Brain microvascular endothelial cell (primary cell): ENCODE data around the gene DYNC1H1.

Experiments used
- DNase-seq: peaks from one replicate; pipeline ENCODE4 v3.0.0-alpha.2; 2020
- H3K27ac ChIP-seq: fragments of 250-450 bp; sonication (Bioruptor Pico); 2 replicates; pipeline ENCODE4 v1.5.1; 2020; ENCODE audit warnings: mild to moderate bottlenecking, moderate library complexity
- H3K27me3 ChIP-seq: fragments of 250-450 bp; sonication (Bioruptor Pico); replicated peaks from 2 replicates; pipeline ENCODE4 v1.5.1; 2020; ENCODE audit warnings: mild to moderate bottlenecking
- H3K36me3 ChIP-seq: fragments of 250-450 bp; sonication (Bioruptor Pico); replicated peaks from 2 replicates; pipeline ENCODE4 v1.5.1; 2020; ENCODE audit warnings: mild to moderate bottlenecking
- H3K4me3 ChIP-seq: 2 replicates; pipeline ENCODE4 v1.5.1; 2011; ENCODE audit warnings: low read depth, mild to moderate bottlenecking, control low read depth, low read length, moderate library complexity
- in situ Hi-C: cut with HindIII; loops from 2 replicates; pipeline ENCODE4 v1.10.0; 2017; ENCODE audit warnings: low sequenced_read_pairs, low pct_ligation_motif_present
- TF ChIP-seq, protein P1 (sequence below): IDR thresholded peaks from 2 replicates; pipeline ENCODE4 v1.5.1; 2011; ENCODE audit warnings: low read depth, mild to moderate bottlenecking, moderate library complexity, low read length, control low read depth, inconsistent platforms; ENCODE audit errors: missing control alignments

Gene DYNC1H1

DNA sequence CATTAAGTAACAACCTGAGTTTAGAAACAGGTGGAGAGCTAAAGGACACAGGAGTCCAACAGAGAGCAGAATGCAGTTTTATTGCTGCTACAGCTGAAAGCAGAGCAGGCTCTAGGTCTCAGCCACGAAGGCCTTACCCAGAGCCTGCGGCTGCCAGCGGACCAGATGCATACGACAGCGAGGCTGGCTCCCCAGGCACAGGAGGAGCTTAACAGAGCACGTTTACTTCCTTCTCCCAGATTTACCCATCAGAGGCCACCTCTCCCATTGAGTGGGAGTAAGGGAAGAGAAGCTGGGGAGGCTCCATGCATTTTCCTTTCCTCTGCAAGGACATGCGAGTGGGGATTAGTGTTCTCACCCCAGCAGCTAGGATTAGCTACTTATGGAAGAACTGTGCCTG is 22.6 kb downstream of the DYNC1H1 start:
- peaks cover 89% of the 10 kb centered on the region for H3K36me3 ChIP-seq
- TF ChIP-seq, protein P1, sequence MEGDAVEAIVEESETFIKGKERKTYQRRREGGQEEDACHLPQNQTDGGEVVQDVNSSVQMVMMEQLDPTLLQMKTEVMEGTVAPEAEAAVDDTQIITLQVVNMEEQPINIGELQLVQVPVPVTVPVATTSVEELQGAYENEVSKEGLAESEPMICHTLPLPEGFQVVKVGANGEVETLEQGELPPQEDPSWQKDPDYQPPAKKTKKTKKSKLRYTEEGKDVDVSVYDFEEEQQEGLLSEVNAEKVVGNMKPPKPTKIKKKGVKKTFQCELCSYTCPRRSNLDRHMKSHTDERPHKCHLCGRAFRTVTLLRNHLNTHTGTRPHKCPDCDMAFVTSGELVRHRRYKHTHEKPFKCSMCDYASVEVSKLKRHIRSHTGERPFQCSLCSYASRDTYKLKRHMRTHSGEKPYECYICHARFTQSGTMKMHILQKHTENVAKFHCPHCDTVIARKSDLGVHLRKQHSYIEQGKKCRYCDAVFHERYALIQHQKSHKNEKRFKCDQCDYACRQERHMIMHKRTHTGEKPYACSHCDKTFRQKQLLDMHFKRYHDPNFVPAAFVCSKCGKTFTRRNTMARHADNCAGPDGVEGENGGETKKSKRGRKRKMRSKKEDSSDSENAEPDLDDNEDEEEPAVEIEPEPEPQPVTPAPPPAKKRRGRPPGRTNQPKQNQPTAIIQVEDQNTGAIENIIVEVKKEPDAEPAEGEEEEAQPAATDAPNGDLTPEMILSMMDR, result no peak
- no peak overlapping the region for H3K27ac ChIP-seq
- no peaks in the 10 kb centered on the region for H3K27me3 ChIP-seq
- in situ Hi-C loops, result loop anchor here (10.0 kb wide), 1 partner anchor 48 kb away; no protein-coding TSS in a partner anchor
- no peak overlapping the region for H3K4me3 ChIP-seq
- no peak for DNase-seq

DNA sequence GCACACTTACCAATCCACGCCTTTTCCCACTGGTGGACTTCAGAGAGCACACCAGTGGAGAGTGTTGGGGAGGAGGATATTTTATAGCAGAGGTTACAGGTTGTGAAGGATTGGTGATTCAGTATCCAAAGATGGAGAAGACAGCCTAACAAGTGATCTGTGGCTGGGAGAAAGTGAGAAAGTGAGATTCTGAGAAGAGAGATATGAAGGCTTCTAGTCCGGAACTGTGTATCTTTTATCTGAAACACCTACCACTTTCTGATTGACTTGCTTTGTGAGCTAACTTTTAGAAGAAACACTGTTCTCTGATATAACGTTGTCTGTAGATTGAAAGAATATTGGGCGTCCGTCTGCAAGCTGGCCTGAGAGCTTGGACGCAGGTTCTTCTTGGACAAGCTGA is 24.0 kb downstream of the DYNC1H1 start:
- TF ChIP-seq, protein P1, result no peak
- no peak overlapping the region for H3K4me3 ChIP-seq
- in situ Hi-C loops, result loop anchor here (10.0 kb wide), 1 partner anchor 46 kb away; no protein-coding TSS in a partner anchor
- H3K27me3 ChIP-seq, result no peaks in the 10 kb centered on the region
- no peak for DNase-seq
- H3K36me3 ChIP-seq, result peaks cover 93% of the 10 kb centered on the region
- H3K27ac ChIP-seq, result no peak overlapping the region

DNA sequence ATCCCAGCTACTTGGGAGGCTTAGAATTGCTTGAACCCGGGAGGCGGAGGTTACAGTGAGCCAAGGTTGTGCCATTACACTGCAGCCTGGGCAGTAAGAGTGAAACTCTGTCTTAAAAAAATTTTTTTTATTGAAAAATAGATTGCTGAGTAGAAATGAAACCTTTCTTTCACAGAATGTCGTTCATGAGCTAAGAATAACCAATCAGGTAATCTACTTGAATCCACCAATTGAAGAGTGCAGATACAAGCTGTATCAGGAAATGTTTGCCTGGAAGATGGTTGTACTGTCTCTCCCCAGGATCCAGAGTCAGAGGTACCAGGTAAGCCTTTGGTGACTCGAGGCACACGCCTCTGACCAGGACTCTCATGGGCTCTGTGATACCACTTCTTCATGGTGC is 27.0 kb downstream of the DYNC1H1 start:
- H3K36me3 ChIP-seq, result peaks cover 96% of the 10 kb centered on the region
- in situ Hi-C loops, result no loop called here
- H3K4me3 ChIP-seq, result no peak overlapping the region
- TF ChIP-seq, protein P1, result no peak
- DNase-seq, result no peak
- no peak overlapping the region for H3K27ac ChIP-seq
- H3K27me3 ChIP-seq, result no peaks in the 10 kb centered on the region

DNA sequence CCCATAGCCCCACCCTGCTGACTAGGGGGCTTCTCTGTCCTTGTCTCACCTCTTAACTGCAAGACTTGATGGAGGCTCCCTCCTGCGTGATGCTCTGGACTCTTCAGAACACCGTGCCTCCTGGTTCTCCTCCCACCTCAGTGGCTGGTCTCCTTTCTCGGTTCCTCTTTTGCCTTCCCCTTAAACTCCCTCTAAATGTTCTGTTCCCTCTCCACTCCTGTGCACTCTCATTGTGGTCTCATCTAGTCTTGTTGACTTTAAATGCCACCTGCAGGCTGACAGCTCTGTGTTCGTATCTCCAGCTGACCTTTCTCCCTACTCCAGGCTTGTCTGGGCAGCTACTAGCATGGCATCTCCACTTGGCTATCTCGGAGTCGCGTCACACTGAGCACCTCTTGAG is 28.3 kb downstream of the DYNC1H1 start:
- Histone ChIP-seq H3K4me3 (no peak overlapping the region), H3K36me3 (peaks cover 96% of the 10 kb centered on the region), H3K27ac (no peak overlapping the region), H3K27me3 (no peaks in the 10 kb centered on the region)
- no peak for DNase-seq
- in situ Hi-C loops, result no loop called here
- TF ChIP-seq, protein P1, result no peak

DNA sequence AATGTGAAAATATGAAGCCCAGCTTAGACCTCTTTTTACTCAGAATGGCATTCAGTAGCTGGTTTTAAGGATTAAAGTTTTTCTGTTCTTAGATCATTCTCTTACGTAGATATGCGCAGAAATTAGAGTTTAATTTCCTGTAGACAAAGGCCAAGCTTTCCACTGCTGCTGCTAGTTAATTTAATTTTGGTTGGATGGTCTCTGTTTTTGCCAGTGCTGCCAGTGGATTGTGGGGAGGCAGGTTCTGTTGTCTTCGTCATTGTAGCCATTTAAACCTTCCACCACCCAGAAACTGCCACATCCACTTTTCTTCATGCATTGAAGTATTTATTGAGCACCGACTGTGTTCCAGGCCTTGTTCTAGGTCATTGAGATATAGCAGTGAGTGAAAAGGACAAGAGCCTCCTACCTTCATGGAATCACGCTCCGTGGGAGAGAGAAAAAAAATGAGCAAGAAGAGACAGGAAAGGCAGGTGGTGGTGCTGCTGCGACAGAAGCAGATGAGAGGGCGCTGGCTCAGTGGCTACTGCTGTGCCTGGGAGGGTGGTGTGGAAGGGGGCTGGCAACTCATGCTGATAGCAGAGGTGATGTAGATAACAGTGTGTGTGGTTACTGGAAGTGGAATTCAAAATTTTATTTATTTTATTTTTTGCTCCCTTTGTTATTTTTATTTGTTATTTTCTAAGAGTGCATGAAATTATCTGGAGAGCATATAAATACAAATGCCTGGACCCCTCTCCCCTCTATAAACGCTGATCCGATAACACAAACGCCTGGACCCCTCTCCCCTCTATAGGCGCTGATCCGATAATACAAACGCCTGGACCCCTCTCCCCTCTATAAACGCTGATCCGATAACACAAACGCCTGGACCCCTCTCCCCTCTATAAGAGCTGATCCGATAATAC is 33.3 kb downstream of the DYNC1H1 start:
- DNase-seq, result no peak
- peaks cover 90% of the 10 kb centered on the region for H3K36me3 ChIP-seq
- in situ Hi-C loops, result no loop called here
- no peak overlapping the region for H3K4me3 ChIP-seq
- TF ChIP-seq, protein P1, result no peak
- no peaks in the 10 kb centered on the region for H3K27me3 ChIP-seq
- no peak overlapping the region for H3K27ac ChIP-seq
